Thyroid gland (tissue), 4 donors: Measurements from ENCODE around the gene PSPN. TPM values are rescaled to one million over a fixed set of nuclear protein-coding genes. Genes with fewer than 3 reads are reported as not detected.

Experiments
- DNase-seq, 2 donors: peaks; one replicate each; pipeline ENCODE4 v3.0.0-alpha.2; 2019
- H3K27ac ChIP-seq, 3 donors: fragments of 200-600 bp; sonication (generic); 1 replicate in 2 of 3; 2 replicates in 1 of 3; pipeline ENCODE4 v1.5.1; 2016 to 2019; ENCODE audit warnings: mild to moderate bottlenecking in 1 of 3, moderate library complexity in 1 of 3
- H3K27me3 ChIP-seq: fragments of 200-600 bp; sonication (generic); one replicate; pipeline ENCODE4 v1.5.1; 2019
- H3K36me3 ChIP-seq, 2 donors: fragments of 200-600 bp; sonication (generic); one replicate each; pipeline ENCODE4 v1.5.1; 2016 to 2019
- H3K4me1 ChIP-seq, 2 donors: fragments of 200-600 bp; sonication (generic); one replicate each; pipeline ENCODE4 v1.5.1; 2017 to 2019
- H3K4me3 ChIP-seq, 3 donors: fragments of 200-600 bp; sonication (generic); replicated peaks in 1 of 3; 1 replicate in 2 of 3; 2 replicates in 1 of 3; pipeline ENCODE4 v1.5.1; 2016; ENCODE audit warnings: mild to moderate bottlenecking in 1 of 3
- H3K9me3 ChIP-seq: fragments of 200-600 bp; sonication (generic); one replicate; pipeline ENCODE4 v1.5.1; 2017
- POLR2A ChIP-seq, 2 donors: fragments of 450-650 bp; IDR thresholded peaks; one replicate each; pipeline ENCODE4 v1.6.1; 2017; ENCODE audit warnings: antibody characterized with exemption in 2 of 2, mild to moderate bottlenecking in 2 of 2, moderate library complexity in 1 of 2
- WGBS, 2 donors: methylation state at CpG; one replicate each; pipeline ENCODE4 v1.1.5; 2017; 5-methylcytosine and 5-hydroxymethylcytosine counted together
- intact Hi-C: fragments of 100-400 bp; cut with DNase I; formaldehyde crosslinking; loops from one replicate; pipeline ENCODE4 v1.15.1; 2023
- total RNA-seq, 4 donors: library from RNA; depleted of rRNA; stranded (reverse); fragments of >200 nt; gene quantifications; one replicate each; pipeline ENCODE4 v1.2.3, GENCODE V29; 2016
- TF ChIP-seq, protein P1 (sequence below), 6 experiments: fragments of 200-600 bp in 3 of 6; fragments of 450-650 bp in 3 of 6; sonication (generic) in 3 of 6; IDR thresholded peaks; one replicate each; pipeline ENCODE4 v1.5.1; 2016 to 2019; ENCODE audit warnings: antibody characterized with exemption in 6 of 6, mild to moderate bottlenecking in 2 of 6, inconsistent platforms in 1 of 6, moderate library complexity in 1 of 6

The PSPN gene
- total RNA-seq, 4 donors from 2014 or later, result 1.1 to 6.7 (median 2.6) TPM

DNA sequence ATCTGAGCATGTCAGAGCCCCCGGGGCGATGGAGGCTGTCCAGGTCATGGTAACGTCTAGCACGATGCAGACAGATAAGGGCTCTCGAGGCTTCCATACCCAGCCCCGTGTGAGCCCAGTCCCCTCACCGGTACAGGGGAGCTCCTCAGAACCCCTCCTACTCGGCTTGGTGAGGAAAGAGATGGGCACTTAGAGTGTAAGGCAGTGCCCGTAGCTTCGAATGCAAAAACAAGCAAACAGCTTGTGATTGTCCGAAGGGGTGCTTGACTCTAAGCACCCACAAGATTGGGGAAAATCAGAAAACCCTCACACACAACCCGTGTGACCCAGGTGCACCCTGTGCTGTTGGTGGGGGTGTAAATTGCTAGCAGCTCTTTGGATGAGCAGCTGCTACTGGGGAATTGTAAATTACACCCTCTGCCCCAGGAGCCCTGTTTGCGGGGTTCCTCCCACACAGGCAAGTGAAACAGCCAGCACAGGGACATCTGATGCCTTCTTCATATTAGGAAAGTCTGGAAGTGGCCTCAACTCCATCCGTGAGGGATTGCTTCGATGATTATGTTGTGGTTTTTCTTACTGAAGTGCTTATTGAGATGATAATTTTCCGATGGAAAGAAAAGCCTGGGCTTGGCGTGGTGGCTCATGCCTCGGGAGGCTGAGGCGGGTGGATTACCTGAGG is 918 bp upstream of the PSPN start:
- Histone ChIP-seq H3K27ac (peak overlapping the region in 1 of 3 donors; percentile 66), H3K27me3 (no peaks in the 10 kb centered on the region), H3K4me1 (peaks cover 20 to 28% of the 10 kb centered on the region in 2 donors), H3K9me3 (no peaks in the 10 kb centered on the region), H3K4me3 (no peak overlapping the region), H3K36me3 (peaks cover 26 to 32% of the 10 kb centered on the region in 2 donors)
- no peak for DNase-seq
- TF ChIP-seq POLR2A (IDR thresholded peaks at IDR 0.05), result no peak
- TF ChIP-seq, protein P1, sequence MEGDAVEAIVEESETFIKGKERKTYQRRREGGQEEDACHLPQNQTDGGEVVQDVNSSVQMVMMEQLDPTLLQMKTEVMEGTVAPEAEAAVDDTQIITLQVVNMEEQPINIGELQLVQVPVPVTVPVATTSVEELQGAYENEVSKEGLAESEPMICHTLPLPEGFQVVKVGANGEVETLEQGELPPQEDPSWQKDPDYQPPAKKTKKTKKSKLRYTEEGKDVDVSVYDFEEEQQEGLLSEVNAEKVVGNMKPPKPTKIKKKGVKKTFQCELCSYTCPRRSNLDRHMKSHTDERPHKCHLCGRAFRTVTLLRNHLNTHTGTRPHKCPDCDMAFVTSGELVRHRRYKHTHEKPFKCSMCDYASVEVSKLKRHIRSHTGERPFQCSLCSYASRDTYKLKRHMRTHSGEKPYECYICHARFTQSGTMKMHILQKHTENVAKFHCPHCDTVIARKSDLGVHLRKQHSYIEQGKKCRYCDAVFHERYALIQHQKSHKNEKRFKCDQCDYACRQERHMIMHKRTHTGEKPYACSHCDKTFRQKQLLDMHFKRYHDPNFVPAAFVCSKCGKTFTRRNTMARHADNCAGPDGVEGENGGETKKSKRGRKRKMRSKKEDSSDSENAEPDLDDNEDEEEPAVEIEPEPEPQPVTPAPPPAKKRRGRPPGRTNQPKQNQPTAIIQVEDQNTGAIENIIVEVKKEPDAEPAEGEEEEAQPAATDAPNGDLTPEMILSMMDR (IDR thresholded peaks at IDR 0.05), result no peak
- WGBS, 2 donors, result 76 to 80% methylated on average over 16 to 19 of the region's 19 CpGs
- intact Hi-C loops, result loop anchor here (10.0 kb wide), 1 partner anchor 48 kb away; the partner anchor contains the start of gene KHSRP

DNA sequence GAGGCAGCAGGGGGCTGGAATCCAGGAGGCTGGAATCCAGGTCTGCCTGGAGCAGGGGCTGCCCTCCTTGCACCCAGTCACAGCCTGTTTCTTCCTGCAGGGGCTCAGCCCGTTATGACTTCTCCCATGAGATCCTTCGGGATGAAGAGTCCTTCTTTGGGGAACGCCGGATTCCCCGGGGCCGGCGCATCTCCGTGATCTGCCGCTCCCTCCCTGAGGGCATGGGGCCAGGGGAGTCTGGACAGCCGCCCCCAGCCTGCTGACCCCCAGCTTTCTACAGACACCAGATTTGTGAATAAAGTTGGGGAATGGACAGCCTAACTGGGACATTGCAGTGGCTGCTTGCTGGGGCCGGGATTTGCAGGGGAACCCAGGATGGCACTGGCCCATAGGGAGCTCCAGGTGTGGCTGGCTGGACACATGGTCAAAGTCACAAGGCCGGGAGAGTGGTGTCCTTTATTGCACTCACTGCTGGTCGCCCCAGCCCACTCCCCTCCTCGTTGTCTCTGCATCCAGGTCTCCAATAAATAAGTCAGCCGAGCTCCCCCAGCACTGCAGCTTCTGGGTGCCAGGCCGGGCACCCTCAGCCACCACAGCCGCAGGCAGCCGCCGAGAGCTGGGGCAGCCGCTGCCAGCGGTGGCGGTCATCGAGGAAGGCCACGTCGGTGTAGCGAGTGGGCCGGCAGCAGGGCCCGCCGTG is 872 bp downstream of the PSPN start:
- Histone ChIP-seq H3K4me1 (peaks cover 20 to 28% of the 10 kb centered on the region in 2 donors), H3K27ac (no peak overlapping the region), H3K27me3 (no peaks in the 10 kb centered on the region), H3K36me3 (peaks cover 8 to 15% of the 10 kb centered on the region in 2 donors), H3K4me3 (no peak overlapping the region), H3K9me3 (no peaks in the 10 kb centered on the region)
- DNase-seq, result no peak
- intact Hi-C loops, result loop anchor here (10.0 kb wide), 1 partner anchor 50 kb away; the partner anchor contains the start of gene KHSRP
- WGBS, 2 donors, result 86 to 87% methylated on average over 5 to 14 of the region's 29 CpGs
- TF ChIP-seq, protein P1 (IDR thresholded peaks at IDR 0.05), result no peak
- TF ChIP-seq POLR2A (IDR thresholded peaks at IDR 0.05), result no peak

DNA sequence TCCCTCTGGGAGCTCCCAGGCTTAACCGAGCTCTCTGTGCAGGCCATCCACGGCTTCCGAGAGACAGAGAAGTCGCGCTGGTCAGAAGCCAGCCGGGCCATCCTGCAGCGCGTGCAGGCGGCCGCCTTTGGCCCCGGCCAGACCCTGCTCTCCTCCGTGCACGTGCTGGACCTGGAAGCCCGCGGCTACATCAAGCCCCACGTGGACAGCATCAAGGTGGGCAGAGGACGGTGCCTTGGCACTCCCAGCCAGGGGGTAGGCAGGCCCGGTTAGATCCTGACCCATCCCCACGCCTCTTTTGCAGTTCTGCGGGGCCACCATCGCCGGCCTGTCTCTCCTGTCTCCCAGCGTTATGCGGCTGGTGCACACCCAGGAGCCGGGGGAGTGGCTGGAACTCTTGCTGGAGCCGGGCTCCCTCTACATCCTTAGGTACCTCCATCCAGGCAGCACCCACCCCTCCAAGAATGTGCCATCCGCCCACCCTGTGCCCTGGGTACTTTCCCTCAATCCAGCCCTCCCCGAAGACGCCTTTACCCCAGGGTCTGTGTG is 1.5 kb downstream of the PSPN start:
- Histone ChIP-seq H3K27ac (peak overlapping the region in 1 of 3 donors; percentile 48), H3K4me3 (no peak overlapping the region), H3K36me3 (peaks cover 3 to 11% of the 10 kb centered on the region in 2 donors), H3K9me3 (no peaks in the 10 kb centered on the region), H3K27me3 (no peaks in the 10 kb centered on the region), H3K4me1 (peaks cover 20 to 28% of the 10 kb centered on the region in 2 donors)
- TF ChIP-seq, protein P1 (IDR thresholded peaks at IDR 0.05), result no peak
- TF ChIP-seq POLR2A (IDR thresholded peaks at IDR 0.05), result no peak
- intact Hi-C loops, result loop anchor here (10.0 kb wide), 1 partner anchor 51 kb away; the partner anchor contains the start of gene KHSRP
- DNase-seq, result no peak
- WGBS, 2 donors, result 74 to 75% methylated on average over 19 to 21 of the region's 29 CpGs

DNA sequence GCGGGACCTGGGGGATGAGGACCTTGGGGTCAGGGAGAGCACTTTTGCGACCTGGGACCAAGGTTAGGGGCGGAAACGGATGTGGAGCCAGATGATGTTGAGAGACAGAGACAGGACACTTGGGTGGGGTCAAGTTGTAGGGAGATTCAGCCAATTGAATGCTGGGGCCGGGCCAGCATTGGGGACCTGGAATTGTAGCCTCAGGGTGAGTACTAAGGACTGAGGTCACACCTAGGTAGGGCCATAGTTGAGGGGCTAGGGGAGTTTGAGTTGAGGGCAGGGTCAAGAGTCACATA is 2.0 kb downstream of the PSPN start:
- peaks cover 5 to 16% of the 10 kb centered on the region in 2 donors for H3K36me3 ChIP-seq
- H3K9me3 ChIP-seq, result no peaks in the 10 kb centered on the region
- WGBS, 2 donors, result 27 to 41% methylated on average over 5 of the region's 5 CpGs
- peak overlapping the region in 1 of 3 donors; percentile 95 for H3K4me3 ChIP-seq
- DNase-seq, result no peak
- intact Hi-C loops, result loop anchor here (10.0 kb wide), 1 partner anchor 51 kb away; the partner anchor contains the start of gene KHSRP
- H3K27ac ChIP-seq, result peak overlapping the region; percentile 7 to 54 (median 48)
- H3K4me1 ChIP-seq, result peaks cover 20 to 28% of the 10 kb centered on the region in 2 donors
- H3K27me3 ChIP-seq, result no peaks in the 10 kb centered on the region
- TF ChIP-seq POLR2A (IDR thresholded peaks at IDR 0.05), result no peak
- TF ChIP-seq, protein P1 (IDR thresholded peaks at IDR 0.05), result no peak
